NCI-H2081 (cell line): ENCODE results near the gene ZBTB16.

ENCODE experiments used
- DNase-seq, 2 experiments: peaks; one replicate each; lab custom pipeline; 2025; lab: John Stamatoyannopoulos, UW

ZBTB16 gene

DNA sequence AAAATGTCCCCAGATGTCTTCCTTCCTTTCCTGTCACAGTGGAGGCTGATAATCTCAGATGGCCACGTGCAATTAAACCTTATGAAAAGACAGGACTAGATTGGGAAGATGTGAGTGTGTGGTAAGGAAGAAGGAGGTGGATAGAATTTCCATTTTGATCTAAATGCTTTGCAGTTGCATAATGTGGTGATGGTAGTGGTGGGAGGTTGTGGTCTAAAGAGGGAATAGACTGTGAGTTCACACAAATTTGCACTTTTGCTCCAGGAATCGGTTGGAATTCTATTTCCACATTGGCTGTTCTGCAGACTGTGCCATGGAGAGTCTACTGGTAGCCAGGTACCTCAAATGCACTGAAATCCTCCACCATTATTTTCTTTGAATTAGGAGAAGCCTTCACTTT is 93.3 kb downstream of the ZBTB16 start:
- no peak for DNase-seq

- no peak for DNase-seq
These were observed 93.7 kb downstream of the ZBTB16 start for GRCh38 chr11:114153224-114153623.

DNA sequence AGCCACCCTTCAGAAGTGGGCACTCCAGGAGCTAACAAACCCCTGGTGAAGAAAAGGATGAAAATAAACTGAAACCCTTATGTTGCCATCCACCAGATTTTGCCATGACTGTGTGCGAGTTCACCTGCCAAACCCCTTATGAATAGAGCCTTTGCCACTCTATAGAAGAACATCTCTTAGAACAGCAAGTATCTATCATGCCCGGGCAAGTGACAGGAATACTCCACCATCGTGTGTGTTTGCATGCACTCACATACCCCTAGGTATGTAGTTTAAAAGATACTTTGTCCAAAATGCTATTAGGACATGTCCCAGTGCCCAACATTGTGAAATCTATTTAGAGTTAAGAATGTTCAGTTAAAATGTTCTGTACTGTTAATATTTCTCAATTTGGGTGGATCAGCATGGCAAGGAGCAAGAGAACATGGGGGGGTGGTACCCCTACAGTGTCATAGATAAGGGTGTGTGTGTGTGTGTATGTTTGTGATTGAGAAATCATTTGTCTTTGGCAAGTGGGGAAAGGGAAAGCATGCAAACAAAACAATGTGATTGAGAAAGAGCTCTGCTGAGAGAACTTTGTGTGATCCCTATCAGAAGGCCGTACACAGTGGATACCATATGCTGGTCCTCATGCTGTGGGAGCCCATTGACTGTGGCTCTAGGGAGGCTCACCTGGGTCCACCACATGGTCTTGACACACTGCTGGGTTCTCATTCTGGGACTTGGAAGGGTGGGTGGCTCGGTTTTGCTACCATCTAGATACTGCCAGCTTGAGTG is 94.9 kb downstream of the ZBTB16 start:
- DNase-seq: no peak

DNA sequence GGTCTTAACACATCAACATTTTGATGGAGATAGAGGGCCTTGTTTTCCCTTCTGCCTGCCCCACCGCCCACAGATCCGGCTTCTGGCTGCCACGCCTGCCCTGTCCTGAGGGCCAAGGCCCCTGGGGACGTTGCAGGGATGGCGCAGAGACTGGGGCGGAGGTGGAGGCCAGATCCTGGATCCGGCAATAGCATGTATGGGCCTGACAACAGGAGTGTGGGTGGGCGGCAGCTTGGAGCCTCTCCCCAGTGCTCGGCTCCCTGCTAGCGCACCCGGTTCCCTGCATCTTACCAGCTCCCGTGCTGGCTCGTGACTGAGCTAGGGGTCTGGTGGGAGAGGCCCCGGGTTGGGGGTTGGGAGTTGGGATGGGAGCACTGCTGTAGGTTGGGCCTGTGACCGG is 95.6 kb downstream of the ZBTB16 start:
- no peak for DNase-seq

GRCh38 chr11:114156131-114156581 is 96.6 kb downstream of the ZBTB16 start:
- DNase-seq: no peak

GRCh38 chr11:114156782-114157181 is 97.3 kb downstream of the ZBTB16 start:
- DNase-seq: no peak

DNA sequence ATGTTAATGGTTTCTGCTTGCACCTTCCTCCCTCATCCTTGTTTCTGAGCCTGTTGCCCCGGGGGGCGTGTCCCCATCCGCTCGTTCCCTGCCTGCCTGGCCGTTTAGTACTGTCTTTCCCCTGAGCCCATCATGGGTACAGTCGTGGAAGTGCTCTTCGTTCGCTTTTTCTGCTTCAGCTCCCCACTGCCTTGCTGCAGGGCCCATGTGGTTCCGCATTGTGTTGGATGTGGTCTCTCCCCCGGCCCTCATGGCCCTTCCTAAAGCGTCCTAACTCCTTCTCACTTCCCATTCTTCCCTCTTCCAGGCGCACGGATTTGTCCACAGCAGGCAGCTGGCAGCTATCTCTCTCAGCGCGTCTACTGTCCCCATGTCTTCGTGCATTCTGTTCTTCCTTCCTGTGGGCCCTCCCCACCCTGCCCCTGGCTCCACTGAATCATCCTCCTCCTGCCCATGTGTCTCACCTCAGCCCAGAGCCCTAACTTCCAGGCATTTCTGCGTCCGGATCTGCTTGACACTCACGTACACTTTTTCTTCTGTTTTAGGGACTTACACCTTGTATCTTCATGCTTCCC is 98.1 kb downstream of the ZBTB16 start:
- DNase-seq: no peak

- DNase-seq: no peak
These were observed 98.9 kb downstream of the ZBTB16 start for GRCh38 chr11:114158421-114158820.

DNA sequence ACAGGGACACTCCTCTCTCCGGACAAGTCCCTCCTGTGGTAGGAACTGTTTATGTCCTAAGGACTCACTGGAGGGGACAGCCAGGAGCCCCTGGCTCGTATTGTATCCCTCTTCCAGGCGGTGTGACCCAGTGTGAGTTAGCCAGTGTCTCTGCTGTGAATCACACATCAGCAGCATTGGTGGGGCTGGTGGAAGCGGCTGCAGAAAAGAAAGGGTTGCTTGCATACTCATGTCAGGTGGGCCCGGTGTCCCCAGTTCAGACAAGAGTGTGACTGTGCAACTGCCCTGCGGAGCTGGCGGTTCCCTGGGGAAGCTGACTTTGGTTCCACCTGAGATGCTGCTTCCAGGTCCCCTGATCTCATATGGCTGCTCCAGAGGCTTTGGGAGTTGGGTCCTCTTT is 99.4 kb downstream of the ZBTB16 start:
- DNase-seq: no peak

- no peak for DNase-seq
These were observed 99.8 kb downstream of the ZBTB16 start for GRCh38 chr11:114159320-114159719.

- peak; percentile 98 to 99 for DNase-seq
These were observed 100.5 kb downstream of the ZBTB16 start for GRCh38 chr11:114159802-114160632.

DNA sequence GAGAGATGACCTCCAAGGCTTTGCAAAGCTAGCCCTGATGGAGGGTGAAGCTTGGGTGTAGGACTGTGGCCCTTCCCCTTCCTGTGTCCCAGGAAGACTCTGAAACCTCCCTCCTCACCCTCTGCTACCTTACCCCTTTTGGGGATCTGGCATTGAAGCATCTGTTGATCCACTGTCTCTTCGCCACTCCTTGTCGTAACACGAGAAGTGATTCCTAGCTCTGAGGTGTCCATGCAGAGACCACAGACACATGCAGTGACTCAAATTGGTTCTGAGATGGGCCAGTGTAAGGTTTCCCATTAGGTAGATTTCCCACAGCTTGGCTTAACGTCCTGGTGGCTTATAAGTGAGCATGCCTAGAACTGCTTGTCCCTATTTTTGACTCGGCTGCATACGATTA is 101.4 kb downstream of the ZBTB16 start:
- no peak for DNase-seq

GRCh38 chr11:114161486-114162250 is 102.2 kb downstream of the ZBTB16 start:
- no peak for DNase-seq

- DNase-seq: peak; percentile 65 to 81
These were observed 103.2 kb downstream of the ZBTB16 start for GRCh38 chr11:114162719-114163123.

- no peak for DNase-seq
These were observed 103.7 kb downstream of the ZBTB16 start for GRCh38 chr11:114163229-114163631.

- DNase-seq: no peak
These were observed 104.4 kb downstream of the ZBTB16 start for GRCh38 chr11:114163830-114164401.

- no peak for DNase-seq
These were observed 105.0 kb downstream of the ZBTB16 start for GRCh38 chr11:114164546-114164945.

DNA sequence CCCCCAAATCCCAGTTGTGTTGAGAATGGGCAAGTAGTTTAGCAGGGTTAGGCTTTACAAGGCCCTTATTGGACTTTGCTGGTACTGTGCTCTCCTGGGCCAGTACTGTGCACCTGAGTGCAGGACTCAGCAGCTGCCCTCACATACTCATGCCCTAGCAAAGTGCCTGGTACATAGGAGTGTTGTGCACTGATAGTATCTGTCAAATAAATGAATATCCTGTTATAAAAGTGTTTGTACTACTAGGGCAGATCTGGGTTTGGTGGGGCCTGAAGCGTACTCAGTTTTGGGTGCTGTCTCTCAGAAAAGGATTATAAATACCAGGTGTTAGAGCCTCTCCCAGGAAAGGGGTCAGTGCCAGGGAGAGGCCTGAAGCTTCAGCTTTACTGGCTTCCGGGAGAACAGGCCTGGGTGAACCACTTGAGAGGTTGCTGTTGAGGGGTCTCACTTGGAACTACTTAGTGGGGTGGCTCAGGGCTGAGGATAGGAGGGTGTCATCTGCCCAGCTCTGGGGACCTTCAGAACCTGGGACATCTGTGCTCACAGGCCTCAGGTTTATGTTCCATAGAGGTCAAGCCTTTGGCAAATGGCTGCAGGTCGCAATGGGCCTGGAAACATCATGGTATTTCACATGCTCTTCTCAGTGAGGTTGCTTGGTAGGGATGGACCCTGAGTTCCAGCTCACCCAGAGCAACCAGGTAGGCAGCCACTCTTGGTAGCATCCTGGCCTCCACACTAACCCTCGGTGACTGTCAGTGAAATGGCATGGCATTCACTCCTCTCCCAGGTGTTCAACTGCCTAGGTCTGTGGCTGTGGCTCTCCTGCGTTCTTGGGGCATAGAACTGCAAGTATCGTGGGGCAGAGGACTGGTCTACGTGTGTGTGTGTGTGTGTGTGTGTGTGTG is 106.1 kb downstream of the ZBTB16 start:
- DNase-seq: no peak

DNA sequence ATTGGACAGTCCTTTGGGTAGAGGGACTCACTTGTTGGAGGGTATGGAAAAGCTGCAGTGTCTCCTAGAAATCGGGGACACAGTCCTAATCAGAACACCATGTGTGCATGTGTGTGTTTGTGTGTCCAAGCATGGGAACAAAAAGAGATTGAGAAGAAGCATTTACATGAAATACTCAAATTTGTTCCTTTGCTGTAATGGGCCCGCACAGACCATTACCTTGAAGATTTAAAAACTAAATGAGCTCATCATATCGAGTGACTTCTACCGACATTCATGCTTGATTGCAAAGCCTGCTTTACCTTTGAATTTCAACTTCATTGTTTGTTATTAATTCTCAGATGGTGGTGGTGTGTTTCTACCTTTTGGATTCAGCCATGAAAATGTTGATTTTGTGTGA is 106.9 kb downstream of the ZBTB16 start:
- DNase-seq: no peak

DNA sequence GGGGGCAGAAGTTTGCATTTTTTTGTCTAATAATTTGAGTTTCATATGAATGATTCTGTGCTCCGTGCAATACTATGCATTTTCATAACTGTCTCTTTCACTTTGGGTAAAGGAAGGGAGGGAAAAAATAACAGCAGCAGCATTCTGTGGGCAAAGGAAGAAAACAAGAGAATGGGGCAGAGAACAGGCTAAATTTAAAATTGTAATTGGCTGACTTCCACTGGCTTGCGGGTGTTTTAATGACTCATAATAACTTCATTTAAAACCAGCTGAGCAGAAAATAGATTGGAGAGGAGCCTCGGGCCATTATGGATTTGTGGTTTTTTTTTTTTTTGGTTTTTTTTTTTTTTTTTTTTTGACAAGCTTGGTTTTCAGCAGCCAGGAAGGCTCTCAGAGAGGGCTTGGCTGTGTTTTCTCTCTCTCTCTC is 107.4 kb downstream of the ZBTB16 start:
- DNase-seq: peak; percentile 77 to 84

- DNase-seq: no peak
These were observed 107.8 kb downstream of the ZBTB16 start for GRCh38 chr11:114167355-114167754.
